Astrocyte of the cerebellum (primary cell): ENCODE results near the gene PDK4.
"Not testable (repeated sequence)": the region's sequence is repeated elsewhere in the genome, so short reads cannot be mapped to it uniquely, and the experiment has no call there.

Experiments
- DNase-seq: peaks from one replicate; pipeline ENCODE4 v3.0.0-alpha.2; 2011; ENCODE audit warnings: low read depth
- H3K4me3 ChIP-seq: 2 replicates; pipeline ENCODE4 v1.5.1; 2011; ENCODE audit warnings: mild to moderate bottlenecking, low read depth, low read length, moderate library complexity
- CTCF ChIP-seq: IDR thresholded peaks from 2 replicates; pipeline ENCODE4 v1.5.1; 2012; ENCODE audit warnings: low read length, low read depth, moderate library complexity, mild to moderate bottlenecking; ENCODE audit errors: missing control alignments
- in situ Hi-C: cut with HindIII; loops from 2 replicates; pipeline ENCODE4 v1.10.0; 2017; ENCODE audit warnings: low sequenced_read_pairs

PDK4 gene

DNA sequence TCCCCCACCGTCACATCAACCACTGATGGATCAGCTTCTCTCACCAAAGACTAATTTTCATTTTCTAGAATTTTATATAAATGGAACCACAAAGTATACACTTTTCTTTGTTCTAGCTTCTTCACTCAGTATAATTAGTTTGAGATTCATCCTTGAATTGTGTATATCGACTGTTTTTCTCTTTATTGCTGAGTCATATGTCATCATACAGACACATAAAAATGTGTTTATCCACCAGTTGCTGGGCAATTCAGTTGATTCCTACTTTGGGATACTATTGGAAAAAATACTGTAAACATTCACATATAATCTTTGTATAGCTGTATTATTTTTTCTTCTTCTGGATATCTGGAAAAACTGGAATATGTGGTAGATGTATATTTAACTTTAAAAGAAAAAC, 26.6 kb downstream of the PDK4 start:
- TF ChIP-seq CTCF = no peak
- no peak for DNase-seq
- in situ Hi-C loops = no loop called here
- H3K4me3 ChIP-seq = no peak overlapping the region

GRCh38 chr7:95560674-95561073, 35.6 kb downstream of the PDK4 start:
- H3K4me3 ChIP-seq = no peak overlapping the region
- in situ Hi-C loops = no loop called here
- TF ChIP-seq CTCF = no peak
- no peak for DNase-seq

- H3K4me3 ChIP-seq = no peak overlapping the region
- TF ChIP-seq CTCF = no peak
- no peak for DNase-seq
- in situ Hi-C loops = no loop called here
These were observed 37.5 kb downstream of the PDK4 start for GRCh38 chr7:95558864-95559263.

DNA sequence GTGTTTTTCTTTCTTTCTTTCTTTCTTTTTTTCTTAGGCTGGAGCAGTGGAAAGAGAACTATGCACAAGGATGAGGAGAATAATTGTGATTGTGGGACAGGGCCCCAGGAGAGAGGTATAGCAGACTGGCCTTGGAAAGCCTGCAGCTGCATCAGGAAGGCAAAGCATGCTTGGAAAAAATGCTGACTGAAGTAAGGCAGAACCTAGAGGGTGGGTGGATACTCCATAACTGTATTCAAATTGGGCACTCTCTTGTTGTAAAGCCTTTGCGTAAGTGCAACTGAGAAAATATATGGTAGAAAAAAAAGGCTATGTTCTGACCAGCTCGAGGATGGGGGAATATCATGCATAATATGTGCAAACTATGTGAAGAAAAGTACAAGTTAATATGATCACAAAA, 39.5 kb downstream of the PDK4 start:
- no peak for DNase-seq
- no peak overlapping the region for H3K4me3 ChIP-seq
- in situ Hi-C loops = no loop called here
- TF ChIP-seq CTCF = no peak

DNA sequence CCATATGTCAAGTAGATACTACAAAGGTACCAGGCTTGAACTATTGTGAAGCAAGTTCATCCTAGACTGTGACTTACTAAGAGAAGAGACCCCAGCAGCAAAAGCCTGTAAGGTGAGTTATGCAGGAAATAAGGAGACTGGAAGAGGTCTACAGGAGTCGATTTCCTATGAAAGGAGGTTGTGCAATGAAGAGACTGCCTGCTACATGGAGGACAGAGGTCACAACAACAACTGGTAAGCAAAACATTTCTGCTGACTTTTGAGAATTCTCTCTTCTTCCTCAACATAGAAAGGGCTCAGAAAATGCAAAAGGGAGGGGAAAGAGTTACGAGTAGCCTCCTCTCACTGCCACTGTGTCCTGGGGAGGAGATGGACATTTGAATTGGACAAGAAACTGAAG, 42.4 kb downstream of the PDK4 start:
- in situ Hi-C loops = no loop called here
- TF ChIP-seq CTCF = no peak
- no peak for DNase-seq
- no peak overlapping the region for H3K4me3 ChIP-seq

- DNase-seq, H3K4me3 ChIP-seq, in situ Hi-C loops: not testable (repeated sequence)
These were observed 44.0 kb downstream of the PDK4 start for GRCh38 chr7:95552010-95552926.

DNA sequence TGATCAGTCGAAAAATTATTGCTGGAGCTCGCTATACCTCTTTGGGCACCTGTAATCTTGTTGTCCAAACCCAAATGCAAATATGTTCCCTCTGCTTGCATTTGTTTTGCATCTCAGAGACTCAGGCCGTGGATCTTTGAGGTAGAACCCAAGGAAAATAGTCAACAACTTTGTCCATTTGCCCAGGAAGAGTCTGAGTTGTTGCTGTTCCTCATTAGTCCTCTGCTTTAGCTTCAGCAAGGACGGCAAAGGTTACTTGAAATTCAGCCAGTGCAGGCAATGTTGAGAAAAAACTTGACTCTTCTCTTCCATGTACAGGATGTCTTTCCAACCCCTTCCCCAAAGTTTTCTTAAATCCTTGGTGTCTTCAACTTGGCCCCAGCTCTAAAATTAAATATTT, 45.8 kb downstream of the PDK4 start:
- TF ChIP-seq CTCF = no peak
- in situ Hi-C loops = no loop called here
- H3K4me3 ChIP-seq = no peak overlapping the region
- no peak for DNase-seq
